H1 (cell line): ENCODE measurements around the gene NSL1. TPM values are rescaled to one million over a fixed set of nuclear protein-coding genes. Genes with fewer than 3 reads are reported as not detected.

Experiments used
- CTCF ChIA-PET: fragments of 300-600 bp; sonication (Branson Sonifier 250); formaldehyde crosslinking; loops from one replicate; lab custom pipeline; 2021; ENCODE audit not compliant: partially characterized antibody; lab: Charles Lee
- POLR2A ChIA-PET: fragments of 300-600 bp; sonication (Branson Sonifier 250); formaldehyde crosslinking; loops from one replicate; lab custom pipeline; 2021; ENCODE audit warnings: inconsistent platforms; ENCODE audit not compliant: partially characterized antibody; lab: Charles Lee
- DNase-seq, 2 experiments: peaks; one replicate each; pipeline versions ENCODE4 v3.0.0 to v3.0.0-alpha.2; 2010 to 2022; ENCODE audit warnings: low spot score in 2 of 2, low read depth in 1 of 2, mixed read lengths in 1 of 2
- FAIRE-seq: peaks from 2 replicates; lab custom pipeline; 2011; peaks lifted over from hg19 to GRCh38; lab: Jason Lieb, UNC
- H2AFZ ChIP-seq: 2 replicates; pipeline ENCODE4 v1.8.1; 2012; ENCODE audit warnings: low read length, inconsistent platforms
- H2AK5ac ChIP-seq: 2 replicates; pipeline ENCODE4 v1.6.1; 2013; ENCODE audit warnings: low read depth, low read length
- H2BK120ac ChIP-seq: replicated peaks from 2 replicates; pipeline ENCODE3; 2013; ENCODE audit warnings: low read depth, low read length, inconsistent platforms
- H2BK12ac ChIP-seq: 2 replicates; pipeline ENCODE4 v1.6.1; 2013; ENCODE audit warnings: low read depth, low read length
- H2BK15ac ChIP-seq: 2 replicates; pipeline ENCODE4 v1.6.1; 2013; ENCODE audit warnings: low read length
- H2BK20ac ChIP-seq: 2 replicates; pipeline ENCODE4 v1.6.1; 2013; ENCODE audit warnings: low read length
- H2BK5ac ChIP-seq: 2 replicates; pipeline ENCODE4 v1.6.1; 2013; ENCODE audit warnings: low read depth, low read length
- H3K14ac ChIP-seq: 2 replicates; pipeline ENCODE4 v1.6.1; 2013; ENCODE audit warnings: inconsistent platforms; ENCODE audit not compliant: insufficient read length
- H3K18ac ChIP-seq: 2 replicates; pipeline ENCODE4 v1.6.1; 2013; ENCODE audit warnings: low read length; ENCODE audit errors: extremely low read depth
- H3K23ac ChIP-seq: 2 replicates; pipeline ENCODE4 v1.6.1; 2013; ENCODE audit warnings: inconsistent platforms; ENCODE audit not compliant: insufficient read length
- H3K23me2 ChIP-seq: 2 replicates; pipeline ENCODE4 v1.6.1; 2013; ENCODE audit warnings: low read depth, low read length
- H3K27ac ChIP-seq: 2 replicates; pipeline ENCODE4 v1.6.1; 2011; ENCODE audit warnings: low read depth, low read length, inconsistent platforms
- H3K27me3 ChIP-seq, 4 experiments: replicated peaks in 1 of 4; 1 replicate in 1 of 4; 2 replicates in 3 of 4; pipeline versions ENCODE4 v1.6.1 to v1.8.1; 2011 to 2013; ENCODE audit warnings: low read length in 3 of 4, mild to moderate bottlenecking in 3 of 4, inconsistent platforms in 2 of 4, mixed read lengths in 2 of 4, moderate library complexity in 1 of 4; ENCODE audit not compliant: control insufficient read depth in 3 of 4, insufficient read depth in 3 of 4; ENCODE audit errors: extremely low read depth in 1 of 4
- H3K36me3 ChIP-seq, 4 experiments: 2 replicates each; pipeline versions ENCODE4 v1.6.1 to v1.8.1; 2011 to 2013; ENCODE audit warnings: mild to moderate bottlenecking in 4 of 4, low read length in 3 of 4, moderate library complexity in 2 of 4, control low read depth in 1 of 4, inconsistent platforms in 1 of 4; ENCODE audit not compliant: insufficient read depth in 4 of 4, control insufficient read depth in 2 of 4
- H3K4ac ChIP-seq: replicated peaks from 2 replicates; pipeline ENCODE3; 2013; ENCODE audit warnings: low read length, low read depth, mixed read lengths, inconsistent platforms; ENCODE audit not compliant: insufficient read length
- H3K4me1 ChIP-seq, 4 experiments: replicated peaks in 1 of 4; 1 replicate in 1 of 4; 2 replicates in 3 of 4; pipeline versions ENCODE4 v1.6.1 to v1.8.1; 2011 to 2013; ENCODE audit warnings: low read length in 3 of 4, inconsistent platforms in 2 of 4, mixed read lengths in 1 of 4; ENCODE audit not compliant: insufficient read depth in 4 of 4, control insufficient read depth in 3 of 4
- H3K4me2 ChIP-seq, 2 experiments: 2 replicates each; pipeline versions ENCODE4 v1.6.1 to v1.8.1; 2011 to 2013; ENCODE audit warnings: low read depth in 2 of 2, low read length in 2 of 2, control low read depth in 1 of 2, inconsistent platforms in 1 of 2, mild to moderate bottlenecking in 1 of 2; ENCODE audit not compliant: insufficient read depth in 1 of 2
- H3K4me3 ChIP-seq, 4 experiments: fragments of 200-600, 300-600 bp in 1 of 4; sonication (generic), shearing (Covaris generic), sonication (Bioruptor Twin) in 1 of 4; 2 replicates each; pipeline versions ENCODE4 v1.5.1 to v1.8.1; 2011 to 2016; ENCODE audit warnings: low read length in 4 of 4, low read depth in 3 of 4, control low read depth in 2 of 4, inconsistent platforms in 2 of 4, mild to moderate bottlenecking in 2 of 4, mixed read lengths in 1 of 4, moderate library complexity in 1 of 4; ENCODE audit not compliant: insufficient read depth in 2 of 4; ENCODE audit errors: extremely low read depth in 1 of 4
- H3K56ac ChIP-seq: replicated peaks from 2 replicates; pipeline ENCODE3; 2013; ENCODE audit warnings: low read depth, mild to moderate bottlenecking, mixed read lengths, low read length, inconsistent platforms; ENCODE audit not compliant: insufficient read length
- H3K79me1 ChIP-seq: 2 replicates; pipeline ENCODE4 v1.6.1; 2013; ENCODE audit warnings: low read depth, low read length, control low read depth
- H3K79me2 ChIP-seq, 2 experiments: 2 replicates each; pipeline versions ENCODE4 v1.6.1 to v1.8.1; 2012 to 2013; ENCODE audit warnings: low read length in 2 of 2, mild to moderate bottlenecking in 2 of 2, inconsistent platforms in 1 of 2; ENCODE audit not compliant: insufficient read depth in 2 of 2, control insufficient read depth in 1 of 2
- H3K9ac ChIP-seq, 4 experiments: replicated peaks in 1 of 4; 1 replicate in 1 of 4; 2 replicates in 3 of 4; pipeline versions ENCODE4 v1.6.1 to v1.8.1; 2011 to 2013; ENCODE audit warnings: low read depth in 3 of 4, low read length in 3 of 4, control low read depth in 2 of 4, mild to moderate bottlenecking in 2 of 4, moderate library complexity in 2 of 4, inconsistent platforms in 1 of 4; ENCODE audit errors: extremely low read depth in 1 of 4
- H3K9me3 ChIP-seq, 2 experiments: 2 replicates each; pipeline versions ENCODE4 v1.6.1 to v1.8.1; 2012 to 2013; ENCODE audit warnings: mild to moderate bottlenecking in 2 of 2, moderate library complexity in 2 of 2, control low read depth in 1 of 2, inconsistent platforms in 1 of 2, low read depth in 1 of 2, low read length in 1 of 2, mixed read lengths in 1 of 2; ENCODE audit not compliant: insufficient read depth in 2 of 2
- H4K20me1 ChIP-seq, 2 experiments: replicated peaks in 1 of 2; 2 replicates each; pipeline versions ENCODE3 to v1.8.1; 2011 to 2013; ENCODE audit warnings: inconsistent platforms in 2 of 2, low read length in 2 of 2, mild to moderate bottlenecking in 1 of 2; ENCODE audit not compliant: insufficient read depth in 2 of 2, control insufficient read depth in 1 of 2
- H4K5ac ChIP-seq: 2 replicates; pipeline ENCODE4 v1.6.1; 2013; ENCODE audit warnings: low read length, low read depth, mixed read lengths, inconsistent platforms; ENCODE audit not compliant: insufficient read length
- H4K8ac ChIP-seq: 2 replicates; pipeline ENCODE4 v1.8.0; 2013; ENCODE audit warnings: mild to moderate bottlenecking, moderate library complexity, low read length, inconsistent platforms; ENCODE audit not compliant: insufficient read depth; ENCODE audit errors: extremely low read depth
- H4K91ac ChIP-seq: replicated peaks from 2 replicates; pipeline ENCODE3; 2013; ENCODE audit warnings: low read length, mixed read lengths, inconsistent platforms; ENCODE audit not compliant: insufficient read length
- HDAC6 ChIP-seq: IDR thresholded peaks from one replicate; pipeline ENCODE4 v1.7.1; 2012; ENCODE audit warnings: low read depth, mild to moderate bottlenecking, inconsistent platforms, low read length, moderate library complexity
- KDM4A ChIP-seq: IDR thresholded peaks from one replicate; pipeline ENCODE4 v1.7.1; 2012; ENCODE audit warnings: low read depth, mild to moderate bottlenecking, moderate library complexity, low read length, inconsistent platforms; ENCODE audit not compliant: severe bottlenecking
- NRF1 ChIP-seq: IDR thresholded peaks from 2 replicates; pipeline ENCODE4 v1.6.1; 2011; ENCODE audit warnings: mild to moderate bottlenecking, low read depth, low read length, improper control_type of control experiment
- RBBP5 ChIP-seq: IDR thresholded peaks from 2 replicates; pipeline ENCODE4 v1.7.1; 2012; ENCODE audit warnings: low read depth, mild to moderate bottlenecking, inconsistent platforms, low read length, moderate library complexity, borderline replicate concordance
- RNF2 ChIP-seq: fragments of 200-900, 300-1000 bp; sonication (generic); IDR thresholded peaks from 2 replicates; pipeline ENCODE4 v1.7.1; 2016; ENCODE audit warnings: borderline replicate concordance, low read depth, mild to moderate bottlenecking, antibody characterized with exemption, low read length; ENCODE audit not compliant: poor library complexity, severe bottlenecking; ENCODE audit errors: missing control alignments
- RXRA ChIP-seq: IDR thresholded peaks from 2 replicates; pipeline ENCODE4 v1.6.1; 2011; ENCODE audit warnings: low read depth, mild to moderate bottlenecking, low read length, moderate library complexity; ENCODE audit not compliant: insufficient read depth
- SP4 ChIP-seq: IDR thresholded peaks from 2 replicates; pipeline ENCODE4 v1.6.1; 2012; ENCODE audit warnings: low read length, inconsistent platforms
- SUZ12 ChIP-seq: fragments of 200-600 bp; sonication (generic); IDR thresholded peaks from 2 replicates; pipeline ENCODE4 v1.6.1; 2012; ENCODE audit warnings: mild to moderate bottlenecking, inconsistent platforms, low read length, moderate library complexity, mixed read lengths
- TCF12 ChIP-seq: IDR thresholded peaks from 2 replicates; pipeline ENCODE4 v1.6.1; 2011; ENCODE audit warnings: low read depth, mild to moderate bottlenecking, low read length
- WGBS, 2 experiments: shearing (Covaris generic) in 1 of 2; methylation state at CpG; one replicate each; pipeline versions ENCODE4 v1.1.6 to v1.1.7; 2013 to 2015; ENCODE audit warnings: low lambda C conversion rate in 2 of 2, mixed read lengths in 2 of 2, inconsistent platforms in 1 of 2, low coverage in 1 of 2, missing lambda C conversion rate in 1 of 2; ENCODE audit not compliant: insufficient replicate concordance in 2 of 2, insufficient coverage in 1 of 2, insufficient read length in 1 of 2; ENCODE audit errors: extremely low coverage in 1 of 2, missing lambda C conversion rate in 1 of 2; 5-methylcytosine and 5-hydroxymethylcytosine counted together
- polyA plus RNA-seq, 7 experiments: library from polyadenylated mRNA; depleted of rRNA in 3 of 7; stranded (reverse) in 5 of 7; unstranded in 2 of 7; fragments of >200 nt in 5 of 7; fragments of 200-250 nt in 2 of 7; gene quantifications; 1 replicate in 5 of 7; 2 replicates in 1 of 7; 4 replicates in 1 of 7; pipeline versions ENCODE4 v1.2.1 to v1.2.3, GENCODE V29; 2011 to 2013; ENCODE audit warnings: missing spikeins in 2 of 7, mixed read lengths in 2 of 7
- total RNA-seq: library from RNA; stranded (reverse); fragmentation: NEBNext Ultra II Directional; extraction: Animal tissue kit (Norgen Biotek cat#: 25700); gene quantifications from 2 replicates; pipeline ENCODE4 v1.2.1, GENCODE V29; 2021
- TF ChIP-seq, protein P1 (sequence below): IDR thresholded peaks from 2 replicates; pipeline ENCODE4 v1.6.1; 2012; ENCODE audit warnings: inconsistent platforms

Gene NSL1
- total and polyA plus RNA-seq, 2 of the 8 experiments (the other 6 are each of a cell fraction or from before 2014, with no cell fraction given), result 25.4 to 51.7 TPM

DNA sequence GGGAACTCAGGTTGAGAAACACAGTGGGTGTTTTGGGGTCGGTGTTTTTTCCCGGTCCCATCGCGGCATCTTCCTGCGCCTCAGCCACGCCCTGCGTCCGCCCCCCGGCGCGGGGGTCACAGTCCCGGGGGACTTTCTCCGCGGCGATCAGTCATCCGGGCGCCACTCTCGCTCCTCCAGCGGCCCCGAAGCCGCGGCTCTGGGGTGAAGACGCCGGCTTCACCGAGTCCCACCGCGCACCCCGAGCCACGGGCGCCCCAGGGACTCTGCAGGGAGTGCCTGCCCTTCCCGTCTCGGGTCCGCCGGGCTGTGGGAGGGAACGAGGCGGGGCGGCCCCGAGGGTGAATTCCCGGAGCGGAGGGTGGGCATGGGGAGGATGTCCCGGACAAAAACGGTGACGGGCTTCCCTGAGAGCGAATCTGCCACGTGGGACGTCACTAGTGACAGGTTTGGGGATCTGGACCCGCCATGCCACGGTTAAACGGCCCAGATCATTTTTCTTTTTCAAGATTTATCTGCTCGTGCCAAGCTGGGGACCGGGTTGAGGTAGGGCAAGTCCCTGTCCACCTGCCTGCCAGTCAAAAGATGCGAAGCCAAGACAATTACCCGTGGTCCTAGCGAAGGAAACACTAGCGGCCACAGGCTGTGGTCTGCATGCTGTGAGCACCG, 91.2 kb downstream of the NSL1 start:
- Histone ChIP-seq H2BK20ac (no peak overlapping the region), H3K14ac (no peak overlapping the region), H3K4me3 (peak overlapping the region; percentile 29 to 69 (median 34)), H4K8ac (peak overlapping the region; percentile 65; the same call in 1 of the 2 replicates), H3K79me1 (no peaks in the 10 kb centered on the region), H3K4ac (no peak overlapping the region), H3K23me2 (peaks cover 13% of the 10 kb centered on the region; the same call in 1 of the 2 replicates), H4K20me1 (peaks cover 0 to 2% of the 10 kb centered on the region in 2 experiments), H3K9ac (no peak overlapping the region), H2AK5ac (no peak overlapping the region), H2AFZ (no peak overlapping the region), H2BK12ac (no peak overlapping the region; the same call in 1 of the 2 replicates), H2BK5ac (no peak overlapping the region), H3K27ac (no peak overlapping the region), H3K4me2 (peak overlapping the region; percentile 80 to 91), H3K27me3 (peaks cover 31 to 58% (median 47%) of the 10 kb centered on the region in 4 experiments), H3K23ac (no peak overlapping the region), H3K9me3 (no peaks in the 10 kb centered on the region), H4K91ac (no peak overlapping the region), H3K36me3 (peaks cover 0 to 5% (median 0%) of the 10 kb centered on the region in 4 experiments; a peak in 1 of 8 replicates), H4K5ac (no peak overlapping the region), H3K4me1 (peaks cover 5 to 8% (median 7%) of the 10 kb centered on the region in 4 experiments; a peak in 6 of 7 replicates), H2BK120ac (no peak overlapping the region), H3K79me2 (no peaks in the 10 kb centered on the region), H2BK15ac (no peak overlapping the region), H3K56ac (no peak overlapping the region), H3K18ac (no peak overlapping the region)
- ChIA-PET POLR2A (interaction anchor here (0.7 to 2.0 kb wide), 6 partner anchors 11 to 157 kb away, joined by 3 to 7 read pairs (median 3); partner anchors contain the start of genes ATF3 and FLVCR1), CTCF (interaction anchor here (1.0 to 1.9 kb wide), 6 partner anchors 10 to 49 kb away, joined by 3 to 8 read pairs (median 4); no protein-coding TSS in a partner anchor)
- DNase-seq (peak in 1 of 2 experiments; percentile 55), FAIRE-seq (no peak)
- WGBS, 2 experiments, result 5% methylated on average over 37 of the region's 56 CpGs; no CpG with 5 or more reads in 1 of the 2 experiments
- TF ChIP-seq SUZ12, result peak; percentile 82
- TF ChIP-seq, protein P1, sequence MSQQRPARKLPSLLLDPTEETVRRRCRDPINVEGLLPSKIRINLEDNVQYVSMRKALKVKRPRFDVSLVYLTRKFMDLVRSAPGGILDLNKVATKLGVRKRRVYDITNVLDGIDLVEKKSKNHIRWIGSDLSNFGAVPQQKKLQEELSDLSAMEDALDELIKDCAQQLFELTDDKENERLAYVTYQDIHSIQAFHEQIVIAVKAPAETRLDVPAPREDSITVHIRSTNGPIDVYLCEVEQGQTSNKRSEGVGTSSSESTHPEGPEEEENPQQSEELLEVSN, result 0 out of 2 replicates have a peak, but pooled peaks have one; percentile 3
- peak; percentile 40 for TF ChIP-seq RNF2
- TF ChIP-seq NRF1, result no peak
- TF ChIP-seq SP4, result no peak
- no peak for TF ChIP-seq TCF12
- no peak for TF ChIP-seq RXRA
- no peak for TF ChIP-seq HDAC6
- peak; percentile 37 for TF ChIP-seq KDM4A
- TF ChIP-seq RBBP5, result 0 out of 2 replicates have a peak, but pooled peaks have one; percentile 2
